GM19463 (cell line): Measurements from ENCODE around the gene CYTL1.
"Not testable (repeated sequence)": the region's sequence is repeated elsewhere in the genome, so short reads cannot be mapped to it uniquely, and the experiment has no call there.

Experiments
- ATAC-seq: cut with Tn5 transposase; IDR thresholded peaks from one replicate; pipeline ENCODE4 v1.9.1; 2021; ENCODE audit warnings: mild to moderate bottlenecking, moderate library complexity; ENCODE audit not compliant: unreplicated experiment

CYTL1 gene

GRCh38 chr4:5034206-5034605, 14.9 kb upstream of the CYTL1 start:
- no peak for ATAC-seq

- ATAC-seq = no peak
Measured at GRCh38 chr4:5033281-5033841, 14.1 kb upstream of the CYTL1 start.

- no peak for ATAC-seq
Measured at GRCh38 chr4:5032813-5033212, 13.6 kb upstream of the CYTL1 start.

GRCh38 chr4:5030927-5031326, 11.7 kb upstream of the CYTL1 start:
- ATAC-seq = no peak

- ATAC-seq = no peak
Measured at GRCh38 chr4:5030221-5030620, 11.0 kb upstream of the CYTL1 start.

GRCh38 chr4:5029447-5029846, 10.2 kb upstream of the CYTL1 start:
- ATAC-seq = no peak

- ATAC-seq = no peak
Measured at GRCh38 chr4:5028480-5028879, 9.2 kb upstream of the CYTL1 start.

GRCh38 chr4:5027346-5027745, 8.1 kb upstream of the CYTL1 start:
- ATAC-seq = no peak

- ATAC-seq = no peak
Measured at GRCh38 chr4:5026371-5026770, 7.1 kb upstream of the CYTL1 start.

- ATAC-seq = no peak
Measured at GRCh38 chr4:5024673-5025072, 5.4 kb upstream of the CYTL1 start.

GRCh38 chr4:5021546-5021945, 2.3 kb upstream of the CYTL1 start:
- ATAC-seq = no peak

- no peak for ATAC-seq
Measured at GRCh38 chr4:5020341-5020740, 1.1 kb upstream of the CYTL1 start.

- ATAC-seq = no peak
Measured at GRCh38 chr4:5019796-5020195, 538 bp upstream of the CYTL1 start.

GRCh38 chr4:5018603-5019002, 655 bp downstream of the CYTL1 start:
- no peak for ATAC-seq

GRCh38 chr4:5018096-5018495, 1.2 kb downstream of the CYTL1 start:
- ATAC-seq = no peak

GRCh38 chr4:5014007-5014682, 5.1 kb downstream of the CYTL1 start:
- no peak for ATAC-seq

GRCh38 chr4:5012958-5013357, 6.3 kb downstream of the CYTL1 start:
- no peak for ATAC-seq

- no peak for ATAC-seq
Measured at GRCh38 chr4:5012244-5012898, 6.9 kb downstream of the CYTL1 start.

- ATAC-seq = no peak
Measured at GRCh38 chr4:5010984-5011383, 8.3 kb downstream of the CYTL1 start.

- ATAC-seq = no peak
Measured at GRCh38 chr4:5009796-5010195, 9.5 kb downstream of the CYTL1 start.

GRCh38 chr4:5006932-5007331, 12.3 kb downstream of the CYTL1 start:
- not testable (repeated sequence) for ATAC-seq

- no peak for ATAC-seq
Measured at GRCh38 chr4:5004496-5004895, 14.8 kb downstream of the CYTL1 start.
